OCI-LY7 (cell line): ENCODE data around the gene KAZN.

Experiments used
- EZH2phosphoT487 ChIP-seq: fragments of 200-600 bp; sonication (generic); IDR thresholded peaks from 2 replicates; pipeline ENCODE4 v1.6.1; 2018; ENCODE audit warnings: low read depth, borderline replicate concordance, mild to moderate bottlenecking, mixed run types, antibody characterized with exemption, low read length, moderate library complexity, mixed read lengths
- TF ChIP-seq, protein P1 (sequence below): fragments of 200-600 bp; sonication (generic); conservative IDR thresholded peaks from 2 replicates; pipeline ENCODE4 v1.5.1; 2014; ENCODE audit warnings: mild to moderate bottlenecking, antibody characterized with exemption, low read length, moderate library complexity, mixed read lengths

DNA sequence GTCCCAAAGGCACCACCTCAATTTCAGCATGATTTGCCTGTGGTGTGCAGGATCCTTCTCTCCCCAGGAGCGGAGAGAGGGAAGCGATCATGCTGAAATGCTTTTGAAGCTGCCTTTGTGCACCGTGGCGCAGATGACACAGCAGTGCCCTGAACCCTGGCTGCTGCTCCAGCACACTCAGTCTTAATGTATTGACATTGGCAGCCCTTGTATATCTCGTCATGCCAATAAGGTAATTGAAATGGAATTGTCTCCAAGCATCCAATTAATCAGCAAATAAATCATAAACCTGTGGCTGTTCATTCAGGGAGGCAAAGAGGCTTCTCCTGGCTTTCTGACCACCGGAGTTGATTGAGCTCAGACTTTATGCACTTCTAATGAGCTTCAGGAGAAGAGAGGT, 139.8 kb downstream of the KAZN start:
- TF ChIP-seq, protein P1, sequence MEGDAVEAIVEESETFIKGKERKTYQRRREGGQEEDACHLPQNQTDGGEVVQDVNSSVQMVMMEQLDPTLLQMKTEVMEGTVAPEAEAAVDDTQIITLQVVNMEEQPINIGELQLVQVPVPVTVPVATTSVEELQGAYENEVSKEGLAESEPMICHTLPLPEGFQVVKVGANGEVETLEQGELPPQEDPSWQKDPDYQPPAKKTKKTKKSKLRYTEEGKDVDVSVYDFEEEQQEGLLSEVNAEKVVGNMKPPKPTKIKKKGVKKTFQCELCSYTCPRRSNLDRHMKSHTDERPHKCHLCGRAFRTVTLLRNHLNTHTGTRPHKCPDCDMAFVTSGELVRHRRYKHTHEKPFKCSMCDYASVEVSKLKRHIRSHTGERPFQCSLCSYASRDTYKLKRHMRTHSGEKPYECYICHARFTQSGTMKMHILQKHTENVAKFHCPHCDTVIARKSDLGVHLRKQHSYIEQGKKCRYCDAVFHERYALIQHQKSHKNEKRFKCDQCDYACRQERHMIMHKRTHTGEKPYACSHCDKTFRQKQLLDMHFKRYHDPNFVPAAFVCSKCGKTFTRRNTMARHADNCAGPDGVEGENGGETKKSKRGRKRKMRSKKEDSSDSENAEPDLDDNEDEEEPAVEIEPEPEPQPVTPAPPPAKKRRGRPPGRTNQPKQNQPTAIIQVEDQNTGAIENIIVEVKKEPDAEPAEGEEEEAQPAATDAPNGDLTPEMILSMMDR, result no peak
- TF ChIP-seq EZH2phosphoT487, result no peak
